COLO829 (cell line): Measurements from ENCODE around the gene OR1J2.

ENCODE experiments used
- DNase-seq: peaks from one replicate; pipeline ENCODE4 v3.0.0; 2012; ENCODE audit warnings: low spot score

The OR1J2 gene

DNA sequence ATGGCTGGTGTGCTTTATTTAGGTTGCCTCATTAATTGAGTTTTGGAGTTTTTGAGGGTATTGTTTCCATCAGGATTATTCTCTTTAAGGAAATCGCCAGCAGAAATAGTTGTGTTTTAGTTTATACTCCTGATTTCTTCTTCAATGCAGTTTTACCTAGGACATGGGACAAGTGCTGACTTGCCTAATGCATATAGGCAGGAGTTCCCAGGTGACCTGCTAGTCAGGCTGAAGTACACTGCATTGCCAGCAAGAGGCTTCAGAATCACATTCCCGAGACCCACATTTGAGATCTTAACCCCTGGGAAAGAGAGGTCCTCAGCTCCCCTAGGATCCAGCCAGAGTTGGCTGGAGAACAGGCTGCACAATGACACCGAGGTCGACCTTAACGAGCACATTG is 40.8 kb downstream of the OR1J2 start:
- DNase-seq = no peak

DNA sequence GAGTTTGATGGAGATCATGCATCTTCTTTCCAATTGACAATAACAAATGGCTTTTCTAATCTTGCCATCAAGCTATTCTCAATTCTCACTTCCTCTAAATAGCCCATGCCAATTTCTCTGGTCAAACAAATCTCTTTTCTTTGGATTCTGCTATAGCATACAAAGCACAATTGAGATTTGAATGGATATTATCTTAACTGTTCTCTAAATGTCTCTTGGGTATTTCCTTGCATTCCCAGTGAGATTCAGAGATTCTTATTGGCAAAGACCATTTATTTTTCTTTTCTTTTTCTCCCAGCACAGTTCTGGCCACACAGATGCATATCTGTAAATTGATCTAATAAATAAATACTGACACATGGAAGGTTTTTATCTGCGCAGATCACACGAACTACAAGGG is 42.2 kb downstream of the OR1J2 start, which contains the start of gene OR1N2:
TSS of gene OR1N2 (plus strand) at position 301 of the 400 bp plus-strand sequence. CDS start 100 bp downstream, outside the sequence.
- DNase-seq = no peak
